Activated CD4-positive, alpha-beta T cell treated with anti-CD3 and anti-CD28 coated beads for 1 hour (primary cell): ENCODE data around the gene OR7A10.

Experiments used
- DNase-seq: peaks from one replicate; pipeline ENCODE4 v3.0.0-alpha.2; 2020

Gene OR7A10

DNA sequence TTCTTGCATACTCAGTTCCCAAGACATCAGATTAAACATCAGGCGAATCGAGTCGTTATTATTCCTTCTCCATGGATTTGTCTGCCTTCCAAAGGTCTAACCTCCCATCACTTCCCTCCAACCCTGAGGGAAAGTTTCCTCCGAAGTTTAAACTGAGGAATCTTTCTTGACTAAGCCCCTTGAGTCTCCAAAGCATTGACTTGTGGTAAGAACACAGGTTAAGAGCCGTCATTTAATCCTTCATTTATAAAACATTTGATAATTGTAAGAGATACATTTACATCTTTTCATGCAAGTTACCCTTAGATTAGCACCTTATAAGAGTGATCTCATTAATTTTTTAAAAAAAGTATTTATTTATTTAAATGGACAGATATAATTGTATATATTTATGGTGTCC, at the start of gene OR7A10:
Gene OR7A10 (minus strand): TSS at position 101 of the 400 bp plus-strand sequence. CDS start 7,045 bp downstream, outside the sequence.
- DNase-seq: no peak

DNA sequence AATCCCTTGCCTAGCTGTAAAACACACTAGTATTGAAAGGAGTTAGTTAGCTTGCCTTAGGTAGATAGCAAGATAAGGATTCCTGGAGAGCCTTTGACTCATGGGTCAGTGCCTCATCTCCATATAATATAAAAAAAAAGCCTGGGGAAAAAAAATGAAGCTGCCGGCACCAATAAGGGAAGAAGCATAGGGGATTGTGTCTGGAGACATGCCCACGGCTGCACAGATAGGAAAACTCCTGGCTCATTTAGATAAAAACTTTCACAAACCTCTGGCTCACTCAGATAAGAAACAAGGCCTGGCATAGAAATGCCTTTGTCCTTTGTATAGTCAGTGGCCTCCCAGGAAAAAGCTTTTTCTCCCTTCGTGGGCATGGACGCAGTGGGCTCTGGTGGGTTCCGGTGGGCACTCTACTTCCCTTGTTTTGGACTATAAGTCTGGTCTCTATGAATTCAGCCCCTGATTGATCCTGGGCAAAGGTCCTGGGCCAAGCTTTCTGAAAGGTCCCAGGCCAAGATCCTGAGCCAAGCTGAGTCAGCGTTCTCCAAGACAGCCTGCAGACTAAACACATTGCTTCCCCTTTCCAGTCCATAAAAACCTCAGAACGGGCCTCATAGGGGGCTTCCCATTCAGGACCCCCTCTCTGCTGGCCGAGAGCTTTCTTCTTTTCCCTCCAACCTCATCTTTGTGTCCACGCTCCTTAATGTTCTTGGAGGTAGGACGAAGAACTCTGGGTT, 42.1 kb upstream of the OR7A10 start:
- DNase-seq: no peak

DNA sequence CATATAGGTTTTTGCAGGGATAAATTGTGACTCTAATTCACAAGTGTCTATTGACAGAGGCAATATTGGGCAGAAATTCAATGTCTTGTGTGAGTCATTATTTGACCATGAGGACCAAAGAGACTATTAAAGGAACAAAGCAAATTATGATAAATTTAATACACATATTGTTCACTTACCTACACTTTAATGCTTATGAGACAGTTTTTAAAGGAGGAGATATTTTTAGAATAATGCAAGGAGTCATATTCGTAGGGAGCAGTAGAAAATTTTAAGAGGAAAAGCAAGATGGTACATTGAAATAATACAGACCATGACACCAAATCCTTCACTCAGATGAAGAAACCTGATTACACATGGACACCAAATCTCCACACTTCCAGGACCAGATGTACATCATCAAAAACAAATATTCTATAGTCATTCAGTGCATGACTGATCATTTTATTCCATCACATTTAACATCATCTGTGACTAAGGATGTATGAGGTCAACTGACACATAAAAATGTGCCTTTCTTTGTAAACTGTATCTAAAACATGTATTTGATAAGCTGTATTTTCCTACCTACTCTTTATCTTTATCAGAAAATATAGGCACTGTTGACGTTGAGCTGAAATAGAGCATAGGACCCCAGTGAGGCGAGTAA, 41.4 kb upstream of the OR7A10 start:
- no peak for DNase-seq

DNA sequence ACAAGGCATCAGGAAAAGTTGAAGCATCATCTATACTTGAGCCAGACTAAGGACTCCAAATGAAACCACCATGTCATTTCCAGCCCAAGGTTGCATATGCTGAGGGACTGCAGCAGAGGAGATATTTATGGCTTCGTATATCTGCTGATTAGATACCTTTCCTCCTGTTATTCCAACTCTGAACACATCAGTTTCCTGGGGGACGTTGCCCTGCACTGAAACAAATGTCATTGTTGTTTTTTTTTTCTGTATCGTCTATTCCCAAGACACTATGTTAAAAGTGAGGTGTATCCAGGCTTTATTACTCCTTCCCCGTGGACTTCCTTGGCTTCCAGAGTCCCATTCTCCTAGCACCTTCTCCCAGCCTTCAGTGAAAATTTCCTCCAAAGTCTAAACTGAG, 37.3 kb upstream of the OR7A10 start, which contains the start of gene OR7A17:
Gene OR7A17 (minus strand): TSS at position 101 of the 400 bp plus-strand sequence. CDS start 4,777 bp downstream, outside the sequence.
- no peak for DNase-seq

DNA sequence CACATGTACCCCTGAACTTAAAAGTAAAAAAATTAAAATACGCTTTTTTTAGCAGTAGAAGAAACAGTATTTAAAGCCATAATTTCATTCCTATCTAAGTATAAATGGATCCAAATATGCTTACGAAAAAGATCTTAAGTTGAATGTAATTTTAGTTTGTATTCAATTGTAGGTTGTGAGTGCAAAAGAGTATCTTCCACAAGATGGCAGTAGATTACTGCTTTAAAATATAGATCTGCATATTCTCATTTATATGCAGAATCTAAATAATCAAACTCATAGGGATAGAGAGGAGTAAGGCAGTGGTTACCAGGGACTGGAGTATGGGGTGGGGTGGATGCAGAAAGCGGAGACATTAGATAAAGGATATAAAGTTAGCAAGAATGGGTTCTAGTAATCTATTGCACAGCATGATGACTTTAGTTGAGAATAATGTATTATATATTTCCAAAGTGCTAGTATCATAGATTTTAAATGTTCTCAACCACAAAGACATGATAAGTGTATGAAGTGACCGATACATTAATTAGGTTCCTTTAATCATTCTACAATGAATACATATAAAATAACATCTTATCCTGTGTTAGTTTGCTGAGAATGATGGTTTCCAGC, 23.0 kb upstream of the OR7A10 start:
- DNase-seq: no peak

DNA sequence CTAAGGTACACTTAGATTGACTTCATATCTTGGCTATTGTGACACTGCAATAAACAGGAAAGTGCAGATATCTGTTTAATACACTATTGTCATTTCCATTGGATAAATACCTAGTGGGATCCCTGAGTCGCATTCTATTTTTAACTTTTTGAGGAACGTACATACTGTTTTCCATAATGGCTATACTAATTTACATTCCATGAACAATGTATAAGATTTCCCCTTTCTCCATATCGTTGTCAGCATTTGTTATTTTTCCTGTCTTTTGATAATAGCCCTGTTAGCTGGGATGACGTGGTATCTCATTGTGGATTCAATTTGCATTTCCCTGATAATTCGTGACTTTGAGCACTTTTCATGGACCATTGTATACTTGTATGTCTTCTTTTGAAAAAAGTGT, 19.8 kb upstream of the OR7A10 start:
- DNase-seq: no peak

DNA sequence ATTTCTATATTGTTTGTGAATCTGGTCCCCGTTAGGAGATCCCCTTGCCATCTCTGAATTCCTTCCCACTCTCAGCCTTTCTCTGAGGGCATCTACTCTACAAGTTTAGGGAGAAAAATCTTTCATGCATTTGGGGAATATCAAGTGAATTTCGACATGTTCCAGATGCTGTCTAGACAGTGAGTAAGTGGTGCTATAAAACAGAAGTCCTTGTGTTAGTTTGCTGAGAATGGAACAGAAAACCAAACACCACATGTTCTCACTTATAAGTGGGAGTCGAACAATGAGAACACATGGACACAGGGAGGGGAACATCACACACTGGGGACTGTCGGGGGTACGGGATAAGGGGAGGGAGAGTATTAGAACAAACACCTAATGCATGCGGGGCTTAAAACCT, 5.1 kb downstream of the OR7A10 start:
- no peak for DNase-seq

DNA sequence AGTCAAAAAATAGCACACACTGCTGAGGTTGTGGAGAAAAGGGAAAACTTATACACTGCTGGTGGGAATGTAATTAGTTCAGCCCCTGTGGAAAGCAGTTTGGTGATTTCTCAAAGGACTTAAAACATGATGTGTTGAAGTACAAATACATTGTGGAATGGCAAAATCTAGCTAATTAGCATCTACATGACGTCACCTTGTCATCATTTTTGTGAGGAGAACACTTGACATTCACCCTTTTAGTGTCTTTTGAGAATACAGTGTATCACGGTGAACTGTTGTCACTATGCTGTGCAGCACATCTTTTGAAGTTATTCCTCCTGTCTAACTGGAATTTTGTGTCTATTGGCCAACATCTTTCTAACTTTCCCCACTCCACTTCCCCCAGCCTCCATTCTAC, 5.6 kb downstream of the OR7A10 start:
- DNase-seq: no peak

DNA sequence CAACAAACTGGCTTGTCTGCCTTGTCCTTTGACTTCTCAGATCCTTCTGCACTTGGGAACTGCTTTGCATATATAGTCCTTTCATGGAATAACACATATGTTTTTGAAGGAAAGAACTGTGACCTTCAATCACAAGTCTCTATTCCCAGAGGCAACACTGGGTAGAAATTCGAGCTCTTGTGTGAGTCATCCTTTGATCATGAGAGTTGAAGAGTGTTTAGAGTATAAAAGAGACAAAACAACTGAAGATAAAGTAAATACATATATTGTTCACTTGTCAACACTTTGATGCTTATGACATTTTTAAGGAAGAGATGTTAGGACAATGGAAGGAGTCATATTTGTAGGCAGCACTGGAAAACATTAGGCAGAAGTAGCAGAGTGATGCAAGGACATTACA, 8.5 kb downstream of the OR7A10 start:
- no peak for DNase-seq

DNA sequence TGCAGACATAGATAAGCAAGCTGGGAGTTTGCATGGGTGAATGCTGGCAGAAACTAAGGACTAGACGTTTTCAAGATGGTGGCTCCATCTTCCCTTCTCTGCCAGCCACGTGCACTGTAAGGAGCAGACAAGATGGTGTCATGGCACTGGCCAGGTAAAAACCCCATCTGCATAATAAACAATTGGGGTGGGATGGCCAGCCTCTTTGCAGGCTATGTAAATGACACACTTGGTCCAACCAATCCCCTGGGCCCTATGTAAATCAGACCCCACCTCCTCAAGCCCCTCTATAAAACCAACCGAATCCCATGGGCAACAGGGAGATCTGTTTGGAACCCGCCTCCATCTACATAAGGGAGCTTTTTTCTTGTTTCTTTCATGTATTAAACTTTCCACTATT, 11.3 kb downstream of the OR7A10 start:
- no peak for DNase-seq

DNA sequence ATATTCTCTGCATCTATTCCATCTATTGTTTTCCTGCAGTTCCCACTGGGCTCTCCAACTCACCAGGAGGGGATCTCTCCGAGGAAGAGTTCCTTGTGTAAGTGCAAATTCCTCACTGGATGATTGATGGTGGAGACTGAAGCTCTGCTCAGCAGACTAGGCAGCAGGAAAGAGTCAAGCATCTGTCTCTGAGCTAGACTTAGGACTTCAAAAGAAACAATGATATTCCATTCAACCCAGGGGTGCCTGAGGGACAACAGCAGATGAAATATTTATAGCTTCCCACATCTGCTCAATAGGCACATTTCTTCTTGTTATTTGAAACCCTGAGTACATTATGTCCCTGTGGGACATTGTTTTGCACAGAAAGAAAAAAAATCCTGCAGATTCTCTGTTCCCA, 13.7 kb downstream of the OR7A10 start, which contains the start of the genes OR7A5 and OR7C1:
Gene OR7A5 (minus strand): TSS at position 175 of the 400 bp plus-strand sequence. CDS start 6,944 bp downstream, outside the sequence.
Gene OR7C1 (minus strand): TSS at position 175 of the 400 bp plus-strand sequence. CDS start 35,049 bp downstream, outside the sequence.
- no peak for DNase-seq

DNA sequence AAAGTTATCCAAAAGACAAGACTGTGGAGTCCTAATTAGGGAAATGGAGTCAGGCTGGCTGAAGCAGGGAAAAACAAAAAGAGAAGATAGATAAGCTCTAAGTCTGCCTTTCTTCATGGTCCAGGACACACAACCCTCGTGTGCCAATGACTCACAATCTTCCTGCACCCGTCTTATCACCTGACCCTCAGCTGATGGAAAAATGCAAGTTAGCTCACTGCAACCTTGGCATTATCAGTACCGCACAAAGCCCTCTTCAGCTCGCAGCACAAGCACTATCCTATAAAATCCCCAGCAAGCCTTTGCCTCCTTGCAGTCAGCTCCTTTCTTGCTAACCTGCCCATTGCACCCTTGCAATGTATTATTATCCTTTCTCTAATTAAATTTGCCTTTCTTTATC, 18.0 kb downstream of the OR7A10 start:
- DNase-seq: no peak

DNA sequence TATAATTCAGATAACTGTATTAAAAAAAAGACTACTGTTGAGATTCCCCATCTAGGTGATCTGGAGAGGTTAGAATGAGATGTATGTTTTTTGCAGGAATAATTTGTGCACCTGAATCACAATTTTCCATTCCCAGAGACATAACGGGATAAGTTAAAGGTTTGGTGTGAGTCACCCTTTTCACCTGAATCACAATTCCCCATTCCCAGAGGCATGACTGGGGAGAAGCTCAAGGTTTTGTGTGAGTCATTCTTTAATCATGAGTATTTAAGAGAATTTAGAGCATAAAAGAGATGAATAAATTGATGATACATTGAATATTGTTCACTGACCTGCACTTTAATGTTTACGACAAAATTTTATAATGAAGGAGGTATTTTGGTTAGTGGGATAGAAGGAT, 22.7 kb downstream of the OR7A10 start:
- no peak for DNase-seq

DNA sequence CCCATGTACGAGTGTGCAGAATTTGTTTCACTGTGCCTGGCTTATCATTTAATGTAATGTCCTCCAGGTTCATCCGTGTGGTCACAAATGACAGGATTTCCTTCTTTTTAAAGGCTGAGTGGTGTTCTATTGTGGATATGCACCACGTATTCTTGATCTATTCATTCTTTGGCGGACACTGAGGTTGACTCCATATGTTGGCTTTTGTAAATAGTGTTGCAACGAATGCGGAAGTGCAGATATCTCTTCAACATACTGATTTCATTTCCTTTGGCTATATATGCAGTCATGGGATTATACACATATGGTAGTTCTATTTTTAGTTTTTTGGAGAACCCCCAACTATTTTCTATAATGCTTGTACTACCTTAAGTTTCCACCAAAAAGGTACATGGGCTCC, 26.8 kb downstream of the OR7A10 start:
- DNase-seq: no peak

DNA sequence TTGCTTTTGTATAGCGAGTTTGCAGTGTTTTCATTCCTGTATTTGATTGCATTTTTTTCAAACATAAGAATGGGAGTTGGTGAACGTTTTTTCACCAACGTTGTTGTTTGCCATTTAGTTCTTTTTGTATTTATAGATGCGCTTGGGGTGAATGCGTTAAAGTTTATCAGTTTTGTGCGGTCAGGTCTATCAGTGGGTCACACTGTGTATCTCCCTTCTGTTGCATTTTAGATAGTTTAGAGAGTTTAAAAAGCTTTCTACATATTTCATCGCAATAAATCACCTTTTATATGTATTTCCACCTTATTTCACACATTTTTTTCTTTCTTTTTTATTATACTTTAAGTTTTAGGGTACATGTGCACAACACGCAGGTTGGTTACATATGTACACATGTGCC, 30.1 kb downstream of the OR7A10 start:
- no peak for DNase-seq

DNA sequence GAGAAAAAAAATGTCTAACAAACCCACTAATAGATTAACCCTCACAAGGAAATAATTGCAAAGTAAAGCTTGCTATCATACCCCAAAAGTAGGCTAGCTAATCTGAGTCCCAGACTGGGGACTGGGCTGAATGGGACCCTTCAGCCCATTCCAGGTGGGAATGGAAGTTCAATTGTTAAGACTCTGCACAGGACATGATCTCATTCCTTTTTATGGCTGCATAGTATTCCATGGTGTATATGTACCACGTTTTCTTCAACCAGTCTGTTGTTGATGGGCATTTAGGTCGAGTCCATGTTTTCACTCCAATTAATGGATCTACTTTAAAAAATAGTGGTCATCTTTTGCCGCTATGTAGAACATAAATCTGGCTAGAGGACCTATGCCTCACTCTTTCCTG, 31.7 kb downstream of the OR7A10 start:
- DNase-seq: no peak

DNA sequence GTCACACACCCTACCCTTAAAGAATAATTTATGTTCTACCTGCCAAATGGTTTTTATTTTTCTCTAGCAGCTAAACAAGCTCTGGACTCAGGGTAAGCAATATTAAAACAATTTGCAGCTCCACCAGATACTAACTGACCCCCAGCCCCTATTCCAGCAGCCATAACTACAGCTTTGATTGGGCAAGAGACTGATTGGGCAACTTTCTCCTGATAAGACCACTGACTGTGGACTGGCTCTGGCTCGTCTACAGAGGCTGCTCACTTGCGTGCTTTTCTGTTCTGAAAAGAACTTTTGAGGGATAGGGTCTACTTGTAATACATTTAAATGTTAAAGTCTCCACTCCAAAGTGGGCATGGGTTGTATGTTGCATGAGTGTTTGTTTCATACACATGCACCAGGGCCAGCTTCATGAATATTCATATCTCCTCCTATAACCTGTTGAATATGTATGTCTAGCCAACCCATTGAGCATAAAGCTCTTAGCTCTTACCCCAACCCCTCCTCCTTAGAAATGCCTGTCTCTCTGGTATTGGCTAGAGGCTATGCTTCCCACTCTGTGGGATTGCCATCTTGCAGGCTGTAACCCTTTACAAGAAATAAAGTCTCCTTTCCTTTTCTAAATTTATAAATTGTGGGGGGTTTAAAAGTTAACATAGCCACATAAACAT, 33.6 kb downstream of the OR7A10 start:
- no peak for DNase-seq

DNA sequence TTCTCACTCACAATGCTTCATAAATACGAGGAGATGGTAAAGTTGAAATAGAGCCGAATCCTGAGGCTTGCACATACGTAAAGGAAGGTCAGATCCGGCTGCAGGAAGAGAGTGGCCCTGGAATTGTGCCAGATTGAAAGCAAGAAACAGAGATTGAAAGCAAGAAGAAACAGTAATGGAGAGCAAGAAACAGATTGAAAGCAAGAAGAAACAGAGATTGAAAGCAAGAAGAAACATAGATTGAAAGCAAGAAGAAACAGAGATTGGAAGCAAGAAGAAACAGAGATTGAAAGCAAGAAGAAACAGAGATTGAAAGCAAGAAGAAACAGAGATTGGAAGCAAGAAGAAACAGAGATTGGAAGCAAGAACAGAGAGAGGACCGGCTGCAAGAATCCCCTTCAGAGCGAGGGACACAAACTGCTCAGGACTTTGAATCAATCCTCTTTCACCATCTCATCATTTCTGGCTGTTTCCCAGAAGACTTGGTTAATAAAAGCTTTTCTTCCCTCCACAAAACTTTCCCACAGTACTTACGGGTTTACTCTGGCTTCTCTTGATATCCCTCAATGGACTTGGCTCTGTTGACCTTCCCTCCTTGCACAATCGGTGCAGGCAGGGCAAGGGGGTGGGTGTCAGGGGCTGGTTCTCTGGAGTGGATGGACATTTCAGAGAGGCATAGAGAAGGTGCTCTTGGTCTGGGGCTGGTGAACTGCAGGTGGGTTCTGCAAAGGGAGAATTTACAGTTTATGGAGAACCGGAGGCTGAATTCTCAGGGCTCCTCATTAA, 39.3 kb downstream of the OR7A10 start:
- no peak for DNase-seq

DNA sequence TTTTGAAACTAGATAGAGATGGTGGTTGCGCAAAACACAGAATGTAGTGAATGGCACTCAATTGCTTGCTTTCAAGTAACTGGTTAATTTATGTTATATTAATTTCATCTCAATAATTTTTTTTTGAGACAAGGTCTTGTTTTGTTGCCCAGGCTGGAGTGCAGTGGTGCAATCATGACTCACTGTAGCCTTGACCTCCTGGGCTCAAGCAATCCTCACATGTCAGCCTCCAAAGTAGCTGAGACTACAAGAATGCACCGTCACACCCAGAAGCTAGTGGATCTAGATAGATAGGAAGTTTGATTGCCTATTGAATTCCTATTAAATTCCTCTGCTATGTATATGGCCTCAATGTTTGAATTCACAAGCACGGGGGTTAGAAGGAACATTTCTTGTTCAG, 44.0 kb downstream of the OR7A10 start:
- DNase-seq: no peak

DNA sequence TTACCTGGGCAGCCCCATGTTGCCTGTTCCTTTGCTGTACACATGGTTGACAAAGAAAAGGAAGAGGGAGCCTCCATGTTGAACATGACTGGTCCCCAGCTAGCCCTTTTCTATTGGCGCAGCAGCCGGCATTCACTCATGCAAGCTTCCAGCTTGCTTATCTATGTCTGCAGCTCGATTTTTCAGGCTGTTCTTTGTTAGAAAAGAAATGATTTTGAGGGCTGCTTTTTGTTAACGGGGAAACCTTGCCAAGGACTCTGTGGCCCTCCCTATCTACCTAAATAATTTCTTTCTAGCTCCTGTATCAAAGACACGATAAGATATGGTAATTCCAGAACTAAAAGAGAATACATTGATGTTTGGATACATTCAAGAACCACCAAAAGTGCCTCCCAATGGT, 50.0 kb downstream of the OR7A10 start:
- DNase-seq: no peak

DNA sequence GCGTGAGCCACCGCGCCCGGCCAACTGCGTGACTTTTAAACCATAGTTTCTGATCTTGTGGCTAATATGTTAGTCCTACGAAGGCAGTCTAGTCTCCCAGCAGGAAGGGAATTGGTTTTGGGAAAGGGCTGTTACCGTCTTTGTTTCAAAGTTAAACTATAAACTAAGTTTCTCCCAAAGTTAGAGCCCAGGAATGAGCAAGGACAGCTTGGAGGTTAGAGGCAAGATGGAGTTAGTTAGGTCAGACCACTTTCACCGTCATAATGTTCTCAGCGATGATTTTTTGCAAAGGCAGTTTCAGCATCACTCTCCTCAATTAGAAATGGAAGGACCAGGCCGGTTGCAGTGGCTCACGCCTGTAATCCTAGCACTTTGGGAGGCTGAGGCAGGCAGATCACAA, 52.7 kb downstream of the OR7A10 start:
- no peak for DNase-seq

DNA sequence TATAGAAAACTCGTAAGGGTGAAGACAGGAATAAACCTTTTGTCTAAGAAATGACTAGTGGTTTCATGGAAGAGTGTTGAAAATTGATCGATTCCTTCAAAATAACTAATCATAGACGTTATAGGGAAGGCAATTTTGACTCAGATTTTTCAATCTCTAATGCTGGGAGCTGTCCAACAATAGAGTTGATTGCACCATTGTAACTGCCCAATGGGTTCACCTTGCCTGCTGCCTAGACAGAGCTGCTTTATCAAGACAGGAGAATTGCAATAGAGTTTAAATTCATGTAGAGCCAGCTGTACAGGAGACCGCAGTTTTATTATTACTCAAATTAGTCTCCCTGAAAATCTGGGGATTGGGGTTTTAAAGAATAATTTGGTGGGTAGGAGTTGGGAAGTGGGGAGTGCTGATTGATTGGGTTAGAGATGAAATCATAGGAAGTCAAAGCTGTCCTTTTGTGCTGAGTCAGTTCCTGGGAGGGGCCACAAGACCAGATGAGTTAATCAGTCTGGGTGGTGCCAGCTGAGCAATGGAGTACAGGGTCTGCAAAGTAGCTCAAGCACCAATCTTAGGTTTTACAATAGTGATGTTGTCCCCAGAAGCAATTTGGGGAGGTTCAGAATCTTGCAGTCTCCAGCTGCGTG, 53.5 kb downstream of the OR7A10 start:
- no peak for DNase-seq
